WTC11 (cell line): ENCODE results near the gene SVEP1. TPM values are rescaled to one million over a fixed set of nuclear protein-coding genes. Genes with fewer than 3 reads are reported as not detected.
A peak's percentile ranks its signal among the peaks of the same experiment; 100 is the strongest.

Source experiments
- ATAC-seq: fragments of 200-7000 bp; cut with Tn5 transposase; 2 replicates; pipeline ENCODE4 v1.10.0; 2021; ENCODE audit warnings: mild to moderate bottlenecking, moderate library complexity
- Bru-seq: library from RNA; stranded (reverse); fragments of 400-500 nt; gene quantifications from one replicate; lab custom pipeline; 2021; lab: Mats Ljungman, UMichigan
- CTCF ChIA-PET: fragments of 300-600 bp; sonication (Branson Sonifier 250); formaldehyde crosslinking; loops from one replicate; lab custom pipeline; 2021; ENCODE audit warnings: antibody characterized with exemption; lab: Charles Lee
- POLR2A ChIA-PET: fragments of 350-600 bp; sonication (Branson Sonifier 250); formaldehyde crosslinking; loops from one replicate; lab custom pipeline; 2021; ENCODE audit warnings: antibody characterized with exemption; lab: Charles Lee
- DNase-seq: peaks from one replicate; pipeline ENCODE4 v3.0.0; 2021; ENCODE audit warnings: low spot score
- H3K27ac Mint-ChIP-seq: 2 replicates; pipeline ENCODE4 v1.8.0; 2021; ENCODE audit warnings: mixed read lengths
- H3K27me3 Mint-ChIP-seq: 2 replicates; pipeline ENCODE4 v1.8.0; 2021; ENCODE audit warnings: low read depth, mild to moderate bottlenecking, moderate library complexity, mixed read lengths
- H3K36me3 Mint-ChIP-seq: 2 replicates; pipeline ENCODE4 v1.8.0; 2021; ENCODE audit warnings: mixed read lengths
- H3K4me1 Mint-ChIP-seq: 2 replicates; pipeline ENCODE4 v1.8.0; 2022; ENCODE audit warnings: mixed read lengths
- H3K4me3 Mint-ChIP-seq: 2 replicates; pipeline ENCODE4 v1.8.0; 2021; ENCODE audit warnings: mild to moderate bottlenecking, moderate library complexity, mixed read lengths
- H3K9me3 Mint-ChIP-seq: 2 replicates; pipeline ENCODE4 v1.8.0; 2021; ENCODE audit warnings: mixed read lengths
- ARID4B ChIP-seq: sonication (generic); formaldehyde crosslinking; IDR thresholded peaks from 2 replicates; pipeline ENCODE4 v1.8.0; 2023; ENCODE audit warnings: missing genetic modification reagents, mild to moderate bottlenecking, borderline replicate concordance
- ATF3 ChIP-seq: sonication (generic); formaldehyde crosslinking; conservative IDR thresholded peaks from 2 replicates; pipeline ENCODE4 v1.8.1; 2022; ENCODE audit warnings: mild to moderate bottlenecking, missing genetic modification reagents
- CREB1 ChIP-seq: sonication (generic); formaldehyde crosslinking; IDR thresholded peaks from 2 replicates; pipeline ENCODE4 v1.8.0; 2023; ENCODE audit warnings: mild to moderate bottlenecking, missing genetic modification reagents
- FOXJ3 ChIP-seq: sonication (generic); formaldehyde crosslinking; IDR thresholded peaks from 2 replicates; pipeline ENCODE4 v1.9.0; 2021; ENCODE audit warnings: missing genetic modification reagents, mild to moderate bottlenecking, borderline replicate concordance
- FOXP1 ChIP-seq: sonication (generic); formaldehyde crosslinking; IDR thresholded peaks from 2 replicates; pipeline ENCODE4 v1.8.0; 2022; ENCODE audit warnings: missing genetic modification reagents, mild to moderate bottlenecking, moderate library complexity, borderline replicate concordance
- GRHL2 ChIP-seq: fragments of 250-450 bp; sonication (Bioruptor Pico); IDR thresholded peaks from 2 replicates; pipeline ENCODE4 v1.8.0; 2022; ENCODE audit warnings: mild to moderate bottlenecking, moderate library complexity; ENCODE audit not compliant: insufficient replicate concordance, severe bottlenecking
- HMGXB4 ChIP-seq: sonication (generic); formaldehyde crosslinking; IDR thresholded peaks from 2 replicates; pipeline ENCODE4 v1.8.1; 2023; ENCODE audit warnings: mild to moderate bottlenecking, moderate library complexity, missing genetic modification reagents
- MYBL2 ChIP-seq: sonication (generic); formaldehyde crosslinking; IDR thresholded peaks from 2 replicates; pipeline ENCODE4 v1.8.1; 2023; ENCODE audit warnings: mild to moderate bottlenecking, moderate library complexity, missing genetic modification reagents
- NFE2L1 ChIP-seq: sonication (generic); formaldehyde crosslinking; IDR thresholded peaks from 2 replicates; pipeline ENCODE4 v1.8.1; 2023; ENCODE audit warnings: missing genetic modification reagents
- NFYB ChIP-seq: sonication (generic); formaldehyde crosslinking; conservative IDR thresholded peaks from 2 replicates; pipeline ENCODE4 v1.8.0; 2022; ENCODE audit warnings: low read depth, missing genetic modification reagents
- NR3C1 ChIP-seq: sonication (generic); formaldehyde crosslinking; conservative IDR thresholded peaks from 2 replicates; pipeline ENCODE4 v1.8.1; 2023; ENCODE audit warnings: low read depth, mild to moderate bottlenecking, missing genetic modification reagents
- PREB ChIP-seq: sonication (generic); formaldehyde crosslinking; IDR thresholded peaks from 2 replicates; pipeline ENCODE4 v1.8.1; 2022; ENCODE audit warnings: mild to moderate bottlenecking, missing genetic modification reagents, moderate library complexity, borderline replicate concordance
- SMAD4 ChIP-seq: sonication (generic); formaldehyde crosslinking; IDR thresholded peaks from 2 replicates; pipeline ENCODE4 v1.8.0; 2022; ENCODE audit warnings: mild to moderate bottlenecking, missing genetic modification reagents
- SP1 ChIP-seq: sonication (generic); formaldehyde crosslinking; conservative IDR thresholded peaks from 2 replicates; pipeline ENCODE4 v1.8.1; 2022; ENCODE audit warnings: missing genetic modification reagents
- TEAD1 ChIP-seq: sonication (generic); formaldehyde crosslinking; IDR thresholded peaks from 2 replicates; pipeline ENCODE4 v1.8.0; 2022; ENCODE audit warnings: mild to moderate bottlenecking, missing genetic modification reagents
- TP53 ChIP-seq: sonication (generic); formaldehyde crosslinking; IDR thresholded peaks from 2 replicates; pipeline ENCODE4 v1.8.1; 2023; ENCODE audit warnings: mild to moderate bottlenecking, missing genetic modification reagents
- ZNF671 ChIP-seq: fragments of 250-450 bp; sonication (Bioruptor Pico); IDR thresholded peaks from 2 replicates; pipeline ENCODE4 v1.8.0; 2021; ENCODE audit warnings: mild to moderate bottlenecking
- long read RNA-seq, 3 experiments: library from RNA in 1 of 3; library from capped mRNA in 1 of 3; library from polyadenylated mRNA in 1 of 3; unstranded in 2 of 3; stranded (forward) in 1 of 3; transcript quantifications; one replicate each; pipeline ENCODE4 v2.0.0, GENCODE V29; 2021
- total RNA-seq: library from RNA; stranded (reverse); gene quantifications from 3 replicates; pipeline ENCODE4 v1.2.3, GENCODE V29; 2021

SVEP1 gene
- 0.39 to 0.74 TPM (median 0.48 TPM) in 3 replicates for total RNA-seq
- percentile 17 among the genes with signal in this experiment for Bru-seq, nascent RNA
- long read RNA-seq, experiment 1, partial matches to known transcripts: 1 of 2 reads
- long read RNA-seq, experiment 1, other reads (novel, unspliced or antisense): 1 of 2 reads
- long read RNA-seq, experiment 2, partial matches to known transcripts: 1 of 1 reads
- long read RNA-seq, experiment 2, other reads (novel, unspliced or antisense): 0 of 1 reads
- long read RNA-seq, experiment 3, partial matches to known transcripts: 0 of 1 reads
- long read RNA-seq, experiment 3, other reads (novel, unspliced or antisense): 1 of 1 reads

- Mint-ChIP-seq H3K9me3 (no peaks in the 10 kb centered on the region), H3K4me1 (peaks cover 32% of the 10 kb centered on the region), H3K27me3 (peaks cover 53% of the 10 kb centered on the region), H3K27ac (no peak within 1 kb of the TSS), H3K4me3 (peak within 1 kb of the TSS; percentile 84), H3K36me3 (no peaks in the 10 kb centered on the region)
- DNase-seq (peak; percentile 49), ATAC-seq (peak; percentile 67)
- ChIA-PET CTCF (interaction anchor here (0.6 to 1.4 kb wide), 5 partner anchors 13 to 399 kb away, joined by 3 to 5 read pairs (median 4); no protein-coding TSS in a partner anchor), POLR2A (no interaction called here)
- peak; percentile 29; the same call in 1 of the 2 replicates for TF ChIP-seq HMGXB4
- no peak for TF ChIP-seq TP53 (CRISPR knock-in tag)
- 0 out of 2 replicates have a peak, but pooled peaks have one; percentile 26 for TF ChIP-seq FOXP1 (CRISPR knock-in tag)
- no peak for TF ChIP-seq NFYB
- TF ChIP-seq ZNF671 (CRISPR knock-in tag): no peak
- TF ChIP-seq NFE2L1 (CRISPR knock-in tag): no peak
- 0 out of 2 replicates have a peak, but pooled peaks have one; percentile 24 for TF ChIP-seq ATF3 (CRISPR knock-in tag)
- peak; percentile 69; the same call in 1 of the 2 replicates for TF ChIP-seq ARID4B (CRISPR knock-in tag)
- 0 out of 2 replicates have a peak, but pooled peaks have one; percentile 20 for TF ChIP-seq TEAD1 (CRISPR knock-in tag)
- TF ChIP-seq SP1: 0 out of 2 replicates have a peak, but pooled peaks have one; percentile 3
- TF ChIP-seq PREB: no peak
- TF ChIP-seq CREB1 (CRISPR knock-in tag): no peak
- TF ChIP-seq SMAD4 (CRISPR knock-in tag): no peak
Observed at GRCh38 chr9:110579034-110579861, at the start of gene SVEP1. Gene SVEP1, minus strand, starts transcription at chr9:110579741. Its CDS starts 198 bp downstream, at chr9:110579543.

GRCh38 chr9:110626101-110626829, 46.7 kb upstream of the SVEP1 start:
- no peaks in the 10 kb centered on the region for H3K27me3 Mint-ChIP-seq
- no peak overlapping the region for H3K4me3 Mint-ChIP-seq
- POLR2A ChIA-PET: no interaction called here
- H3K36me3 Mint-ChIP-seq: no peaks in the 10 kb centered on the region
- ATAC-seq: peak; percentile 47; the same call in 1 of the 2 replicates
- H3K27ac Mint-ChIP-seq: no peak overlapping the region
- TF ChIP-seq PREB (no peak), FOXJ3 (CRISPR knock-in tag) (no peak), NR3C1 (CRISPR knock-in tag) (no peak), GRHL2 (CRISPR knock-in tag) (no peak), MYBL2 (CRISPR knock-in tag) (no peak)
- peaks cover 10% of the 10 kb centered on the region for H3K4me1 Mint-ChIP-seq
- no peak for DNase-seq
- CTCF ChIA-PET: no interaction called here
- peaks cover 12% of the 10 kb centered on the region for H3K9me3 Mint-ChIP-seq
